ENCODE results near the gene KCNK1. TPM values are rescaled to one million over a fixed set of nuclear protein-coding genes. Genes with fewer than 3 reads are reported as not detected.

KCNK1 gene
- total and polyA plus RNA-seq, 2 of the 8 experiments (the other 6 are each of a cell fraction or from before 2014, with no cell fraction given), result 11.9 to 16.5 TPM

DNA sequence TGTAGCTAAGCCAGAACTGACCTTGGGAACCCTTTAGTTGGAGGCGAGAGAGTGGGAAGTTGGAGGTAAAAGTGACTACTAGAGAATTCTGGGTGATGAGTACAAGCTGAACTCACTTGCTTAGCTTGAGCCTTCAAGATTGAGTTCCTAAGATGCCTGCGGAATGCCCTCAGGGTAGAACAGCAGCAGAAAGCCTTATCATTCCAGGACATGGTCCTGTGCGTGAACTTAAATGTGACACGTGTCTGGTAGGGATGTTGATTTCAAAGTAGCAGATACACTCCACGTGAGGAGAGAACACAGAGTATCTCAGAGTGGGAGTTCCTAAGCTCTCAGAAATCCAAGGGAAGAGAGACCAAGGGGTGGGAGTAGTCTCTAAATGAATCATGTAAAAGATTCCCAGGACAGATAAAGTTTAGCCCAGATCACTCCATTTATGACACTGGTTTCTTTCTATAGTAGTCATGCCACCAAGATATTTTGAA lies 60.1 kb downstream of the KCNK1 start:
- no peaks in the 10 kb centered on the region for H3K79me1 ChIP-seq (ENCODE audit: low read depth, low read length)
- H3K4ac ChIP-seq (replicated peaks; ENCODE audit: insufficient read length, low read depth, low read length), result no peak overlapping the region
- peaks cover 0 to 4% (median 0%) of the 10 kb centered on the region in 4 experiments; a peak in 2 of 7 replicates for H3K4me1 ChIP-seq (replicated peaks in 1 of 4; ENCODE audit: control insufficient read depth in 3 of 4, insufficient read depth in 4 of 4, low read length in 3 of 4)
- no peak overlapping the region for H2BK5ac ChIP-seq (ENCODE audit: low read depth, low read length)
- no peaks in the 10 kb centered on the region for H3K23me2 ChIP-seq (ENCODE audit: low read depth, low read length)
- H3K4me3 ChIP-seq (ENCODE audit: extremely low read depth in 1 of 4, insufficient read depth in 2 of 4, low read depth in 3 of 4, low read length in 4 of 4), result no peak overlapping the region
- H3K79me2 ChIP-seq (ENCODE audit: control insufficient read depth in 1 of 2, insufficient read depth in 2 of 2, low read length in 2 of 2), result no peaks in the 10 kb centered on the region
- H3K27me3 ChIP-seq (replicated peaks in 1 of 4; ENCODE audit: control insufficient read depth in 3 of 4, extremely low read depth in 1 of 4, insufficient read depth in 3 of 4, low read length in 3 of 4), result no peaks in the 10 kb centered on the region
- H2BK20ac ChIP-seq (ENCODE audit: low read length), result no peak overlapping the region
- H3K14ac ChIP-seq (ENCODE audit: insufficient read length), result no peak overlapping the region
- no peak overlapping the region for H2AFZ ChIP-seq (ENCODE audit: low read length)
- CTCF ChIA-PET (ENCODE audit: partially characterized antibody), result interaction anchor here (0.6 to 1.4 kb wide), 4 partner anchors 11 to 181 kb away, joined by 3 read pairs; no protein-coding TSS in a partner anchor
- no peak overlapping the region for H4K91ac ChIP-seq (replicated peaks; ENCODE audit: insufficient read length, low read length)
- H4K8ac ChIP-seq (ENCODE audit: extremely low read depth, insufficient read depth, low read length), result no peak overlapping the region
- 95% methylated on average over 5 of the region's 5 CpGs; no CpG with 5 or more reads in 1 of the 2 experiments for WGBS, 2 experiments (ENCODE audit: extremely low coverage in 1 of 2, insufficient coverage in 1 of 2, insufficient read length in 1 of 2, insufficient replicate concordance in 2 of 2, low coverage in 1 of 2, low lambda C conversion rate in 2 of 2, missing lambda C conversion rate in 1 of 2)
- DNase-seq (ENCODE audit: low read depth in 1 of 2, low spot score in 2 of 2), result no peak
- H3K56ac ChIP-seq (replicated peaks; ENCODE audit: insufficient read length, low read depth, low read length), result no peak overlapping the region
- no peak overlapping the region for H2BK15ac ChIP-seq (ENCODE audit: low read length)
- H3K36me3 ChIP-seq (ENCODE audit: control insufficient read depth in 2 of 4, insufficient read depth in 4 of 4, low read length in 3 of 4), result peaks cover 0 to 6% (median 3%) of the 10 kb centered on the region in 4 experiments; a peak in 3 of 8 replicates
- no peak overlapping the region for H2BK120ac ChIP-seq (replicated peaks; ENCODE audit: low read depth, low read length)
- no peak overlapping the region for H3K18ac ChIP-seq (ENCODE audit: extremely low read depth, low read length)
- POLR2A ChIA-PET (ENCODE audit: partially characterized antibody), result no interaction called here
- no peak overlapping the region for H2AK5ac ChIP-seq (ENCODE audit: low read depth, low read length)
- H3K4me2 ChIP-seq (ENCODE audit: insufficient read depth in 1 of 2, low read depth in 2 of 2, low read length in 2 of 2), result no peak overlapping the region
- H2BK12ac ChIP-seq (ENCODE audit: low read depth, low read length), result no peak overlapping the region
- H4K5ac ChIP-seq (ENCODE audit: insufficient read length, low read depth, low read length), result no peak overlapping the region
- no peaks in the 10 kb centered on the region for H3K9me3 ChIP-seq (ENCODE audit: insufficient read depth in 2 of 2, low read depth in 1 of 2, low read length in 1 of 2)
- no peak overlapping the region for H3K9ac ChIP-seq (replicated peaks in 1 of 4; ENCODE audit: extremely low read depth in 1 of 4, low read depth in 3 of 4, low read length in 3 of 4)
- no peak overlapping the region for H3K27ac ChIP-seq (ENCODE audit: low read depth, low read length)
- no peak for FAIRE-seq
- no peak overlapping the region for H3K23ac ChIP-seq (ENCODE audit: insufficient read length)
- no peaks in the 10 kb centered on the region for H4K20me1 ChIP-seq (replicated peaks in 1 of 2; ENCODE audit: control insufficient read depth in 1 of 2, insufficient read depth in 2 of 2, low read length in 2 of 2)
- no peak for TF ChIP-seq CBX8 (IDR thresholded peaks at IDR 0.05; ENCODE audit: borderline replicate concordance, low read depth, low read length)
- no peak for TF ChIP-seq EP300 (IDR thresholded peaks at IDR 0.05; ENCODE audit: borderline replicate concordance in 1 of 2, low read depth in 2 of 2, low read length in 2 of 2)
- TF ChIP-seq E2F6 (IDR thresholded peaks at IDR 0.05), result no peak
- no peak for TF ChIP-seq SP2 (IDR thresholded peaks at IDR 0.05; ENCODE audit: low read length)
- TF ChIP-seq SP1 (IDR thresholded peaks at IDR 0.05; ENCODE audit: low read depth, low read length), result no peak

All from H1 (cell line).